Mononuclear cell (primary cell): Measurements from ENCODE around the gene SLX4IP. TPM values are rescaled to one million over a fixed set of nuclear protein-coding genes. Genes with fewer than 3 reads are reported as not detected.
"Not testable (repeated sequence)": the region's sequence is repeated elsewhere in the genome, so short reads cannot be mapped to it uniquely, and the experiment has no call there.

Source experiments
- H3K27me3 ChIP-seq: 2 replicates; pipeline ENCODE4 v1.6.0; 2011; ENCODE audit warnings: low read length, control low read depth; ENCODE audit not compliant: insufficient read depth
- H3K4me1 ChIP-seq: 2 replicates; pipeline ENCODE4 v1.5.1; 2011; ENCODE audit warnings: mild to moderate bottlenecking, low read length, control low read depth; ENCODE audit not compliant: insufficient read depth
- H3K4me3 ChIP-seq: 2 replicates; pipeline ENCODE4 v1.5.1; 2011; ENCODE audit warnings: mild to moderate bottlenecking, low read length, moderate library complexity
- H3K9me3 ChIP-seq: 2 replicates; pipeline ENCODE4 v1.5.1; 2011; ENCODE audit warnings: low read depth, mild to moderate bottlenecking, control low read depth, low read length
- total RNA-seq: library from RNA; depleted of rRNA; stranded (reverse); fragments of >200 nt; gene quantifications from one replicate; pipeline ENCODE4 v1.2.3, GENCODE V29; 2012

SLX4IP gene
- total RNA-seq, result 1.2 TPM

DNA sequence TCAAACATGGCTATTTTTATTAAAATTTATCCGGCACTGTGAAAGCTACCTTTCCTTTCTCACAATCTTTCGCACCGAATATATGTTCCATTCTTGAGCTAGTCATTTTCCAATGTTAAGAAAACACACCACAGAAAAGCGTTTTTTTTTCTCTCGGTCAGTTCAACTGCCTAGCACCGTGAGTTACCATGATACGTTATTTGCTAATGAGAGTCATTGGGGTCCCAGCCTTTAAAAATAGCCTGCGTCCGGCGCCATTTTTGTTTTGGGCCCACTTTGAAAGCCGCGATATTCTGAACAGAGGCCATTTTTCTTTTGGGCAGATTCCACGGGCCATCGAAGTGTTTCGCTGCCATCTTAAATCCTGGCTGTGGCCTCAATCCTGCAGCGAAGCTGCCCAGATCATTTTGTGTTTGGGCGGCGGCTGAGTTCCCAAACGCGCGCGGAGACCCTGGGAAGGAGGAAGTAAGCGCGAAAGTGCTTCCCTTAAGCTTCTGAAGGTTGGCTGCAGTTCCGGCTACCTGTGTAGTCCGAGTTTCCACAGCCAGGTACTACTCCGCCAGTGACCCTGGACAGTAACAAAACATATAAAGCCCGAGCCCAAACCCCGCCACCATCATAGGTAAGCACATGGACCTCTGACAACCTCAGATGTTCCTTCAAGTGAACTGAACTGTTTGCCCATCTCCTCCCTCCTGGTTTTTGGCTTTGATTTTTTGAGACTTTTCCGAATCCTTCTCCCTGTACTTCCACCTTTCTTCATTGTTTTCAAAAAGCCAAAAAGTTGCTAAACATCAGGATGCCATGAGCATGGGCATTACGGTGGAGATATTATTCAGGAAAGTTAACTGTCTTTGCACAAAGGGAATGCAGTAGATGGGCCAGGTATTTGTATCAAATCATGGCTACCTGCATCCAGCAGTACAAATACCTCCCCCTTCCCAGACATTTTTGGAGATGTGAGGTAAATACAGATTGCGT lies at the start of gene SLX4IP:
Gene SLX4IP, plus strand, starts transcription at position 474 of the 981 bp plus-strand sequence. CDS start 22,900 bp downstream, outside the sequence.
- Histone ChIP-seq H3K4me1 (peaks cover 39% of the 10 kb centered on the region), H3K27me3 (no peaks in the 10 kb centered on the region), H3K4me3 (peak within 1 kb of the TSS; percentile 88), H3K9me3 (no peaks in the 10 kb centered on the region)

DNA sequence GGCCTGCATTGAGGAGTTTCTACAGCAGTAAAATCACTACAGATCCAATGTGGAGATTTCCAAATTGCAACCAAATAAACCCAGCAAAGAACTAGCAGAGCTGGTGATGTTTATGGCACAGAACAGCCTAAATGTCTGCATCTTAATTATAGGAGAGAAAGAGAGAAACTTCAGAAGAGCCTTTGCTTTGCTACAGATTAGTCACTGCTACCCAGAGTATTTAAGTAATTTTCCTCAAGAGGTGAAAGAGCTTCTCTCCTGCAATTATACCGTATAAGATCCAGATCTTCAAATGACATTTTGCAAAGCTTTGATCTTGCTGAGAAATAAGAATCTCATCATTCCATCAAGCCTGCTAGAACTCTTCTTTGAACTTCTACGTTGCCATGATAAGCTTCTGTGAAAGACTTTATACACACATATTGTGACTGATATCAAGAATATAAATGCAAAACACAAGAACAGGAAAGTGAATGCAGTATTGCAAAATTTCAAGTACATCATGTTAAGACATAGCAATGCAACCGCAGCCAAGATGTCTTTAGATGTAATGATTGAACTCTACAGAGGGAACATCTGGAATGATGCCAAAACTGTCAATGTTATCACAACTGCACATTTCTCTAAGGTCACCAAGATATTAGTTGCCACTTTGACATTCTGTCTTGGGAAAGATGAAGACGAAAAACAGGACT lies 49.1 kb upstream of the SLX4IP start:
- H3K9me3 ChIP-seq, result no peaks in the 10 kb centered on the region
- no peaks in the 10 kb centered on the region for H3K4me1 ChIP-seq
- no peak overlapping the region for H3K4me3 ChIP-seq
- no peaks in the 10 kb centered on the region for H3K27me3 ChIP-seq

DNA sequence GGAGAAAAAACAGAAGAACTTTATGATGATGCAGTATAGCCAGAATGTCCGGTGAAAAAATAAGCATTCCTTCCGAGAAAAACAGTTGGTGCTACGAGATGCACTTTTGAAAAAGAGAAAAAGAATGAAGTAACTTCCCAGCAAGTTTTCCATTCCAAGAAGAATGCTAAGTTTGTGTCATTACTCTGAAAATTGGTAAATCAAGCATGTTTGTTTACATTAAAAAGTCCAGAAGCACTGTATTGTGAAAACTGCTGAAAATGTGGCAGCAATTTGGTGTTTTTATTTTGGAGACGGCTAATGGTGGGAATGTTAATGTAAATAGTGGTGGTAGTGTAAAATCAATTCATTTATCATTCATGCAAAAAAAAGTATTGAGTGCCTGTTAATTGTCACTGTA lies 47.4 kb upstream of the SLX4IP start:
- no peaks in the 10 kb centered on the region for H3K9me3 ChIP-seq

DNA sequence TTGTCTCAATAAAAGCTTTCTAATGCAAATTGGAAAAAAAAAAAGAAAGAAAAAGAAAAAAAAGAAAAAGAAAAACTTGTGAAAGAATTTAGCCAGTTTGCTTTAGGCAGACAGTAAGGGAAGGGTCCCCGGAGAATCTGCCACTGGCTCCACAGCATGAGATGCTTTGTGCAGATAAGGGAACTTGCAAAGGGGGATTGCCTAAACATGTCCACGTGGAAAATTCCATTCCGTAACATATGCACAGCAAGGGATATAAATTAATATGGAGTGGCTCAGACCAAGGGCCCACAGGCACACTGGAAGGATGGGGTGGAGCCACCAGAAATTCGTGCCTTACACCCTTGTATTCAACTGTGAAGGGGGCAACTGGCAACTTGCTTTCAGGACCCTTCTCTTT lies 46.5 kb upstream of the SLX4IP start:
- no peak overlapping the region for H3K4me3 ChIP-seq
- H3K9me3 ChIP-seq, result no peaks in the 10 kb centered on the region
- H3K27me3 ChIP-seq, result no peaks in the 10 kb centered on the region
- H3K4me1 ChIP-seq, result no peaks in the 10 kb centered on the region

More for the DNA sequence above, 47.4 kb upstream of the SLX4IP start:
- H3K4me3 ChIP-seq, result no peak overlapping the region
- H3K27me3 ChIP-seq, result no peaks in the 10 kb centered on the region
- H3K4me1 ChIP-seq, result no peaks in the 10 kb centered on the region

DNA sequence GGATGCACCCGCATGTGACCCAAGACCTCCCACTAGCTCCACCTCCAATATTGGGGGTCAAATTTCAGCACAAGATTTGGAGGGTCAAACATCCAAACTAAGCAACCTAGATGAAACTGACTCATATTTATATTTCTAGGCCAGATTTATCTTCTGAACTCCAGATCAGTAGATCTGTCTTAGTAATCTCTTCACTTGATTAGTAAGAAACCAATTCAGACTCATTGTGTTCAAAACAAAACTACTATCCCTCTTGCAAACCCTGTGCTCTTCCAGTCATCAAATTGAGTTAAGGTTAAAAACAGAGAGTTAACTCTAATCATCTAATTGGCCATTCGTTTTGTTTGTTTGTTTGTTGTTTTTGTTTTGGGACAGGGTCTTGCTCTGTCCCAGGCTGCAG lies 44.4 kb upstream of the SLX4IP start:
- Histone ChIP-seq H3K9me3 (no peaks in the 10 kb centered on the region), H3K4me1 (no peaks in the 10 kb centered on the region), H3K4me3 (no peak overlapping the region), H3K27me3 (no peaks in the 10 kb centered on the region)

DNA sequence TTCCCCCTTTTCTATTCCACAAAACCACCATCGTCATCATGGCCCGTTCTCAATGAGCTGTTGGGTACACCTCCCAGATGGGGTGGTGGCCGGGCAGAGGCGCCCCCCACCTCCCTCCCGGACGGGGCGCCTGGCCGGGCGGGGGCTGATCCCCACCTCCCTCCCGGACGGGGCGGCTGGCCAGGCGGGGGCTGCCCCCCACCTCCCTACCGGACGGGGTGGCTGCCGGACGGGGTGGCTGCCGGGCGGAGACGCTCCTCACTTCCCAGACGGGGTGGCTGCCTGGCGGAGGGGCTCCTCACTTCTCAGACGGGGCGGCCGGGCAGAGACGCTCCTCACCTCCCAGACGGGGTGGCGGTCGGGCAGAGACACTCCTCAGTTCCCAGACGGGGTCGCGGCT lies 40.4 kb upstream of the SLX4IP start:
- H3K27me3 ChIP-seq, H3K9me3 ChIP-seq, H3K4me3 ChIP-seq, H3K4me1 ChIP-seq: not testable (repeated sequence)

DNA sequence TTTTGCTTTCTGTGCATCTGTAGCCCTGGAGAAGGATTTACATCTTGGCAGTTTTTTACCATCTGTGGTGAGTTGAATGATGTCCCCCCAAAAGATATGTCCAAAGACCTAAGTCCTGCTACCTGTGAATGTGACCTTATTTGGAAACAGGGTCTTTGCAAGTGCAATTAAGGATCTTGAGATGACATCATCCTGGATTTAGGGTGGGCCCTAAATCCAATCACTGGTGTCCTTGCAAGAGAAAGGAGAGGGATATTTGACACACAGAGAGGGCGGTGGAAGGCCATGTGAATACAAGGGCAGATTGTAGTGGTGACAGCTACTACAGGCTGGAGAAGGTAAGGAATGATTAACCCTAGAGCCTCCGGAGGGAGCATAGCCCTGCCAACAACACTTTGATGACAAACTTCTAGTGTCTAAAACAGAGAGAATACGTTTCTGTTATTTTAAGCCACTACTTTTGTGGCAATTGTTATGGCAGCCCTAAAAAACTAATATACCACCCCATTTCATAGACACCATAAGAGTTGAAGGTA lies 36.2 kb upstream of the SLX4IP start:
- Histone ChIP-seq H3K4me3 (no peak overlapping the region), H3K9me3 (no peaks in the 10 kb centered on the region), H3K4me1 (no peaks in the 10 kb centered on the region), H3K27me3 (no peaks in the 10 kb centered on the region)

DNA sequence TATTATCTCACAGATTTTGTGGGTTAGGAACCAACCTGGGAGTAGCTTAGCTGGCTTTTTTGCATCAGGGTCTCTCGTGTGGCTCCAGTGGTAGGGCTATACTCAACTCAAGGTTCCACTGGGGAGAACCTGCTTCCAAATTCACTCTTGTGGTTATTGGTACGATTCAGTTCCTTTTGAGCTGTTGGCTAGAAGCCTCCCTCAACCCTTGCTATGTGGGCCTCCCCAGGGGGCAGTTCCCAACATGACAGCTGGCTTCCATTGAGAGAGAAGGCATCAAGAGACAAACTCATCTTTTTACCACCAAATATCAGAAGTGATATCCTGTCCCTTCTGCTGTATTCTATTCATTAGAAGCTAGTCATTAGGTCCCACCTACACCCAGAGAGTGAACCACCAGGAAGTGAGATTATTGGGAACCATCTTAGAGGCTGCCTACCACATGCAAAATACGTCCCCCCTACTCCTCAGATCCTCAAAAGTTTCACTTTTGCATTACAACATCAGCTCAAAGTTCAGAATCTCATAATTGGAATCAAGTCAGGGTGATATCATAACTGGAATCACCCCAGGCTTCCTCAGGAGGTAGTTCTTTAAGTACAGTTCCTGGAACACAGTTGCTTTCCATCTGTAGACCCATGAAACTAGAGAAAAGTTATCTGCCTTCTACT lies 32.0 kb upstream of the SLX4IP start:
- H3K27me3 ChIP-seq, result no peaks in the 10 kb centered on the region
- H3K4me3 ChIP-seq, result no peak overlapping the region
- H3K4me1 ChIP-seq, result no peaks in the 10 kb centered on the region

DNA sequence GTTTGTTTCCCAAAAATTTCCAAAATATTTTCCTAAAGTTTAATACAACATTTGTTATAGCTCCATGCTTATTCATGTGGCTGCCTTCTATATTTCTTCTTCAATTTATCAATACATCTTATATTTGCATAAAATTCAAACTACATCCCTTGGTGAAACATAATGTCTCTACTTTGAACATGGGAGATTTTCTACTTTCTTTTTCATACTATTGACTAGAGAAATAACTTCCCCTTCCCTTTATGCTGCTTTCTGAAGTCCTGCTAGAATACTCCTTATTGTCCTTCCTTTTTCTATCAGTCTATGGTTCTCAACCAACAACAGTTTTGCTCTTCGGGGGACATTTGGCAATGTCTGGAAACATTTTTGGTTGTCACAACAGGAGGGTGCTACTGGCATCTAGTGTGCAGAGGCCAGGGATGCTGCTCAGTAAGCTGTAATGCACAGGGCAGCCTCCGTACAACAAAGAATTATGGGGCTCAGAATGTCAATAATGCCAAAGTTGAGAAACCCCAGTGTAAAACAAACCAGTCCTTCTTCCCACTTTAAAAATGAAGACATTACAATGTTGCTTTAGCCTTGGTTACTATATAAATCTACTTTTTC lies 31.0 kb upstream of the SLX4IP start:
- no peaks in the 10 kb centered on the region for H3K9me3 ChIP-seq
- H3K27me3 ChIP-seq, result no peaks in the 10 kb centered on the region
- no peaks in the 10 kb centered on the region for H3K4me1 ChIP-seq
- H3K4me3 ChIP-seq, result no peak overlapping the region

More for the DNA sequence above, 32.0 kb upstream of the SLX4IP start:
- no peaks in the 10 kb centered on the region for H3K9me3 ChIP-seq

DNA sequence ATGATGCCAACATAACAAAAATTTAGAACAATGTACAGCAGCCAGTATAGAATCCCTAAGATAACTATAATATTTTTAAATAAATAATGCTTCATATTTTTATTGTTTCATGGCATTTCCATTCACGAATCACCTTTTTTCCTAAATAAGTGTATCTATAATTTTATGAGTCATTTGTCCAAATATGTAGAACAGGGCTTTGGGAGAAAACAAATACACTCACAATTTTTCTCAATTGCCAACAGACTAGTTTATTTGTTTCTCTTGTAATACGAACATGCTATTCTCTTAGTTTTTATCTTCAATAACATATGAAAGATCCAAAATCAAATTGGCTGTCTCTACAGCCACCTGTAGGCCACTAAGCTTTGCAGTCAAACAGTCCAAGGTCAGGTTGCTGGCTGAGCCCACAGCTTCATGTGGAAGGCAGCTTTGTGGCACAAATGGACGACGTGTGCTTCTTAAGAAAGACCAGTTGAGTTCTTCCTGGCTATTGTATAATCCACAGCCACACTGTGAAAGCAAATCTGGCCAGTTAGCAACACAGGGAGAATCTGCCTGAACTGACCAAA lies 30.1 kb upstream of the SLX4IP start:
- H3K4me1 ChIP-seq, result no peaks in the 10 kb centered on the region
- H3K9me3 ChIP-seq, result no peaks in the 10 kb centered on the region
- no peaks in the 10 kb centered on the region for H3K27me3 ChIP-seq
- H3K4me3 ChIP-seq, result no peak overlapping the region

DNA sequence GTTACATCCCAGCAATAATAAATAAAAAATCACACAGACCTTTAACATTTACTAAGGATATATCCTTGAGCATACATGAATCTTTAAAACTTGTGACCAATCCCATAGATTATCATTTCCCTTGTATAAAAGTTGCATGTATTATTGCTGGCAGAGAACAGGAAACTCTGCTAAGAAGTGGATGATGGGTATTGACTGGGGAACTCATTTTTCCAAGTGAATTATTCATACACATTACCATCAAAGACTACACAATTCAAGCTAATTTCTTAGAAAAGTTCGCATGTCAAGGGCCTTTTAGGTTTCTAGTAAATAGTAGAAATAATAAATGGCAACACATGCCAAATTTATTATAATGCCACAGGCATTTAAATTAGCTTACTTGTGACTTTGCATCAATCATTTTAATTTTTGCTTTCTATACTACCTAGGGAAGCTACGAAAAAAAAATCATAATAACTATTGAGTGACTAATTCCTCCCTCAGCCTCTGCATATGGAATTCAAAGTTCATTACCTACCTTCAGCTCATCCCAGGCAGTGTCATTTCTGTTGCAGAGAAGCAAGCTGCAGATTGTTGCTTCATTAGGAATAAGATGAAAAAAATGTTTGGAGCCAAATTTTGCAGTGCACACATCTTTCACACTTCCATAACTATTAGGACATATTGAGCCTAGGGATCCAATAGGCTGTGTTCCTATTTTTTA lies 26.8 kb upstream of the SLX4IP start:
- Histone ChIP-seq H3K9me3 (no peaks in the 10 kb centered on the region), H3K4me3 (no peak overlapping the region), H3K27me3 (no peaks in the 10 kb centered on the region), H3K4me1 (no peaks in the 10 kb centered on the region)

DNA sequence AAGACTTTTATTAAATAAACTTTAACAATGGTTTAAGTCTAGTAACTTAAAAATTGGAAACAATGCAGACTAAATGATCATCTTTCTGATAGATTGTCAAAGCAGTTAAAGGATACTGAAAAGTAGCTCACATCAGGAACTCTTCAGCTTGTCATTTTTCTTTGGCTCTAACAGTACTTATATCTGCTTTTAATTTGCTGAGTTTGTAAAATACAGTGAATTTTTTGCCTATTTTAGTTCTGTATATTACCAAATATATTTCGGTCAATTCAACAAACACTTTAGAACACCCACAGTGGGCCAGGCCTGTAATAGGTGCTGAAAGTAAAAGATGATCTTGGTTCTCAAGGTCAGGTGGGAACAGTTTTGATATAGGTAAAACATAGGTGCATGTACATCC lies 23.4 kb upstream of the SLX4IP start:
- Histone ChIP-seq H3K27me3 (no peaks in the 10 kb centered on the region), H3K9me3 (no peaks in the 10 kb centered on the region), H3K4me1 (no peaks in the 10 kb centered on the region), H3K4me3 (no peak overlapping the region)

DNA sequence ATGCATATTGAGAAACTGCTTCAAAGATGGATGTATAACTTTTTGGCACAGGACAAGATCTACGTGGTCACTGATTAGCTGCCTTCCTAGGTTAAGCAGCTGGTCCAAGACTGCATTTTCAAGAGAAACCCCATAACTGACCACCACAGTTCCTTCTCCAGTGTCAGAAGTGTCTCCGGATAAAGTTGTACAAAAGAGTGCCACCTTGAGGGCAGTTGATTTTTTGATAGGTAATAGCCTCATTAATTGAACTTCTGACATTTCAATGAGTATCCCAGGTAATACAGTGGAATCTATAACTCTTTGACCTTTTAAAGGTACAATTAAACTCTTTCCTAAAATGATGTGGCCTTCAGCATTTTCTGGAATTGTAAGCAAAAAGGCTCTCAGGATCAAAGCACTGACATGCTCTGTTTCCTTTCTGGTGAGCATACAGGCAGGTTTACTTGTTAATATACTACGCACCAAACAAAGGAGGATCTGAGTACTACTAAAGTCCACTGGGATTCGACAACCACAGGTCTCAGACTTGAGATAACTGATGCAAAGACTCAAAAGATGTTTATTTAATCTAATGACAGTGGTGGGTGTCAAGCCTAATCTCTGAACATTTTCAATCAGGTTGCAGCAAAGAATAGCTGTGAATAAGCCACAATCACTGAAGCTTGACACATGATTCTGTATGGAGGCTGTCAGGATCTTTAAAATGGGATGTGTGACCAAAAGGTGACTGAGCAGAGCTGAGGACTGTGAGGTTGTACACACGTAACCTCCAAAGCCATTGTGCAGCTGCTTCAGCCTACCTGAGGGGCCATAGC lies 22.3 kb upstream of the SLX4IP start:
- H3K9me3 ChIP-seq, result no peaks in the 10 kb centered on the region
- no peak overlapping the region for H3K4me3 ChIP-seq
- H3K27me3 ChIP-seq, result no peaks in the 10 kb centered on the region
- H3K4me1 ChIP-seq, result no peaks in the 10 kb centered on the region
